ENCODE data around the gene BICD2. TPM values are rescaled to one million over a fixed set of nuclear protein-coding genes. Genes with fewer than 3 reads are reported as not detected.

Gene BICD2
- total and polyA plus RNA-seq, 2 of the 13 experiments (the other 11 are each of a cell fraction or from before 2014, with no cell fraction given) = 5.1 to 17.4 TPM

- TF ChIP-seq RCOR2 (CRISPR knock-in tag; IDR thresholded peaks at IDR 0.05) = peak; percentile 26; the same call in 1 of the 2 replicates
- TF ChIP-seq ZFYVE20 (CRISPR knock-in tag; IDR thresholded peaks at IDR 0.05; ENCODE audit: borderline replicate concordance, low read depth) = 0 out of 2 replicates have a peak, but pooled peaks have one; percentile 64
- TF ChIP-seq MXD3 (CRISPR knock-in tag; IDR thresholded peaks at IDR 0.05) = peak; percentile 92; the same call in 1 of the 2 replicates
- TF ChIP-seq MTA3 (CRISPR knock-in tag; IDR thresholded peaks at IDR 0.05) = no peak
- no peak for TF ChIP-seq DBP (CRISPR knock-in tag; IDR thresholded peaks at IDR 0.05; ENCODE audit: not compliant biosample characterization)
- no peak for TF ChIP-seq FOXP4 (CRISPR knock-in tag; IDR thresholded peaks at IDR 0.05)
- 0 out of 2 replicates have a peak, but pooled peaks have one; percentile 37 for TF ChIP-seq PCBP1 (IDR thresholded peaks at IDR 0.05; ENCODE audit: borderline replicate concordance, low read depth, low read length)
- no peak for TF ChIP-seq GFI1 (CRISPR knock-in tag; IDR thresholded peaks at IDR 0.05; ENCODE audit: borderline replicate concordance)
- no peak for TF ChIP-seq SMYD3 (CRISPR knock-in tag; IDR thresholded peaks at IDR 0.05)
- TF ChIP-seq FOXM1 (CRISPR knock-in tag; IDR thresholded peaks at IDR 0.05) = no peak
- TF ChIP-seq FOXP1 (IDR thresholded peaks at IDR 0.05) = no peak
- TF ChIP-seq FOXP1 (CRISPR knock-in tag; IDR thresholded peaks at IDR 0.05) = no peak
- TF ChIP-seq, protein P1, sequence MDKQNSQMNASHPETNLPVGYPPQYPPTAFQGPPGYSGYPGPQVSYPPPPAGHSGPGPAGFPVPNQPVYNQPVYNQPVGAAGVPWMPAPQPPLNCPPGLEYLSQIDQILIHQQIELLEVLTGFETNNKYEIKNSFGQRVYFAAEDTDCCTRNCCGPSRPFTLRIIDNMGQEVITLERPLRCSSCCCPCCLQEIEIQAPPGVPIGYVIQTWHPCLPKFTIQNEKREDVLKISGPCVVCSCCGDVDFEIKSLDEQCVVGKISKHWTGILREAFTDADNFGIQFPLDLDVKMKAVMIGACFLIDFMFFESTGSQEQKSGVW (CRISPR knock-in tag; IDR thresholded peaks at IDR 0.05; ENCODE audit: borderline replicate concordance) = no peak
- peak; percentile 83; the same call in 1 of the 2 replicates for TF ChIP-seq ZNF747 (CRISPR knock-in tag; IDR thresholded peaks at IDR 0.05; ENCODE audit: borderline replicate concordance)
- TF ChIP-seq SPEN (CRISPR knock-in tag; IDR thresholded peaks at IDR 0.05; ENCODE audit: low read depth) = peak; percentile 65
- TF ChIP-seq ZNF589 (CRISPR knock-in tag; conservative IDR thresholded peaks at IDR 0.05) = peak; percentile 57; the same call in 1 of the 2 replicates
- TF ChIP-seq, protein P2, sequence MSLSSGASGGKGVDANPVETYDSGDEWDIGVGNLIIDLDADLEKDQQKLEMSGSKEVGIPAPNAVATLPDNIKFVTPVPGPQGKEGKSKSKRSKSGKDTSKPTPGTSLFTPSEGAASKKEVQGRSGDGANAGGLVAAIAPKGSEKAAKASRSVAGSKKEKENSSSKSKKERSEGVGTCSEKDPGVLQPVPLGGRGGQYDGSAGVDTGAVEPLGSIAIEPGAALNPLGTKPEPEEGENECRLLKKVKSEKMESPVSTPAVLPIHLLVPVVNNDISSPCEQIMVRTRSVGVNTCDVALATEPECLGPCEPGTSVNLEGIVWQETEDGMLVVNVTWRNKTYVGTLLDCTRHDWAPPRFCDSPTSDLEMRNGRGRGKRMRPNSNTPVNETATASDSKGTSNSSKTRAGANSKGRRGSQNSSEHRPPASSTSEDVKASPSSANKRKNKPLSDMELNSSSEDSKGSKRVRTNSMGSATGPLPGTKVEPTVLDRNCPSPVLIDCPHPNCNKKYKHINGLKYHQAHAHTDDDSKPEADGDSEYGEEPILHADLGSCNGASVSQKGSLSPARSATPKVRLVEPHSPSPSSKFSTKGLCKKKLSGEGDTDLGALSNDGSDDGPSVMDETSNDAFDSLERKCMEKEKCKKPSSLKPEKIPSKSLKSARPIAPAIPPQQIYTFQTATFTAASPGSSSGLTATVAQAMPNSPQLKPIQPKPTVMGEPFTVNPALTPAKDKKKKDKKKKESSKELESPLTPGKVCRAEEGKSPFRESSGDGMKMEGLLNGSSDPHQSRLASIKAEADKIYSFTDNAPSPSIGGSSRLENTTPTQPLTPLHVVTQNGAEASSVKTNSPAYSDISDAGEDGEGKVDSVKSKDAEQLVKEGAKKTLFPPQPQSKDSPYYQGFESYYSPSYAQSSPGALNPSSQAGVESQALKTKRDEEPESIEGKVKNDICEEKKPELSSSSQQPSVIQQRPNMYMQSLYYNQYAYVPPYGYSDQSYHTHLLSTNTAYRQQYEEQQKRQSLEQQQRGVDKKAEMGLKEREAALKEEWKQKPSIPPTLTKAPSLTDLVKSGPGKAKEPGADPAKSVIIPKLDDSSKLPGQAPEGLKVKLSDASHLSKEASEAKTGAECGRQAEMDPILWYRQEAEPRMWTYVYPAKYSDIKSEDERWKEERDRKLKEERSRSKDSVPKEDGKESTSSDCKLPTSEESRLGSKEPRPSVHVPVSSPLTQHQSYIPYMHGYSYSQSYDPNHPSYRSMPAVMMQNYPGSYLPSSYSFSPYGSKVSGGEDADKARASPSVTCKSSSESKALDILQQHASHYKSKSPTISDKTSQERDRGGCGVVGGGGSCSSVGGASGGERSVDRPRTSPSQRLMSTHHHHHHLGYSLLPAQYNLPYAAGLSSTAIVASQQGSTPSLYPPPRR (CRISPR knock-in tag; IDR thresholded peaks at IDR 0.05; ENCODE audit: borderline replicate concordance) = no peak
- TF ChIP-seq HNF4G (IDR thresholded peaks at IDR 0.05; ENCODE audit: borderline replicate concordance, low read depth, low read length) = no peak; the same call in 1 of the 2 replicates
- TF ChIP-seq HNF4G (CRISPR knock-in tag; IDR thresholded peaks at IDR 0.05; ENCODE audit: borderline replicate concordance, low read depth) = no peak
- no peak for TF ChIP-seq ZNF543 (CRISPR knock-in tag; IDR thresholded peaks at IDR 0.05)
Observed at GRCh38 chr9:92764988-92765936, 629 bp upstream of the BICD2 start (continued).

Measured in HepG2 (cell line).